HG02623 (cell line): ENCODE measurements around the gene ECI1.

Source experiments
- ATAC-seq: cut with Tn5 transposase; IDR thresholded peaks from one replicate; pipeline ENCODE4 v1.9.1; 2021; ENCODE audit warnings: moderate library complexity; ENCODE audit not compliant: unreplicated experiment

Gene ECI1

DNA sequence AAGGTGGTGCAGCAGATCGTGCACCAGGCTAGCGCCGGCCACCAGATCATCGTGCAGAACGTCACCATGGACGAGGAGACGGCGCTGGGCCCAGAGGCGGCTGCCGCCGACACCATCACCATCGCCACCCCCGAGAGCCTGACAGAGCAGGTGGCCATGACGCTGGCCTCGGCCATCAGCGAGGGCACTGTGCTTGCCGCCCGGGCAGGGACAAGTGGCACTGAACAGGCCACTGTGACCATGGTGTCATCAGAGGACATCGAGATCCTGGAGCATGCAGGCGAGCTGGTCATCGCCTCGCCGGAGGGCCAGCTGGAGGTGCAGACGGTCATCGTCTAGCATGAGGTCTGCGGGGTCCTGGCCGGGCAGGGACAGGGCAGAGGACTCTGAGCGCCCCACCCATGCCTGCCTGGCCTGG is 16.1 kb downstream of the ECI1 start:
- ATAC-seq = no peak

GRCh38 chr16:2234813-2235170 is 16.6 kb downstream of the ECI1 start:
- ATAC-seq = no peak

DNA sequence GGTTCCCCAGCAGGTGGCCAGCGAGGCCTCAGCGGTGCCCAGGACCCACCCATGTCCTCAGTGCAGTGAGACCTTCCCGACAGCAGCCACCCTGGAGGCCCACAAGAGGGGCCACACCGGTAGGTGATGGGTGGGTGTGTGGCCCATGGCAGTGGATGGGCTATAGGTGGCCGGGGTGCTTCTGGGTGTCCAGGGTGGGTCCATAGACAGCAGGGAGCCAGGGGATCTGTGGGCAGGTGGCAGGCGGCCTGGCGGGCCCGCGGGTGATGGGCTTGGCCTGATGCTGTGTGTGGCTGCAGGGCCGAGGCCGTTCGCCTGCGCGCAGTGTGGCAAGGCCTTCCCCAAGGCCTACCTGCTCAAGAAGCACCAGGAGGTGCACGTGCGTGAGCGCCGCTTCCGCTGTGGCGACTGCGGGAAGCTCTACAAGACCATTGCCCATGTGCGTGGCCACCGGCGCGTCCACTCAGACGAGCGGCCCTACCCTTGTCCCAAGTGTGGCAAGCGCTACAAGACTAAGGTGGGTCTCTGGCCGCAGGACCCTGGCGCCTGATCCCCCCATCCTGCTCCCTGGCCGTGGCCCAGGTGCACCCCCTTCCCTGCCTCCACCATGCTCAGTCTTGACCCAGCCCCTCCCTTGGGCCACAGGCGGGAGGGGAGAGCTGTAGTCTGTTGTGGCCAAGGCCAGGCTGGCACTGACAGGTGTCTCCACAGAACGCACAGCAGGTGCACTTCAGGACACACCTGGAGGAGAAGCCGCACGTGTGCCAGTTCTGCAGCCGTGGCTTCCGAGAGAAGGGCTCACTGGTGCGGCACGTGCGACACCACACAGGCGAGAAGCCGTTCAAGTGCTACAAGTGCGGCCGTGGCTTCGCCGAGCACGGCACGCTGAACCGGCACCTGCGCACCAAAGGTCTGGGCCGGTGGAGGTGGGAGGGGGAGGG is 17.2 kb downstream of the ECI1 start:
- no peak for ATAC-seq

- no peak for ATAC-seq
These were observed 18.2 kb downstream of the ECI1 start for GRCh38 chr16:2233046-2233775.

- ATAC-seq = no peak
These were observed 19.0 kb downstream of the ECI1 start for GRCh38 chr16:2232094-2232990.

- no peak for ATAC-seq
These were observed 20.1 kb downstream of the ECI1 start for GRCh38 chr16:2231016-2231931.

- no peak for ATAC-seq
These were observed 21.0 kb downstream of the ECI1 start for GRCh38 chr16:2230376-2230775.

DNA sequence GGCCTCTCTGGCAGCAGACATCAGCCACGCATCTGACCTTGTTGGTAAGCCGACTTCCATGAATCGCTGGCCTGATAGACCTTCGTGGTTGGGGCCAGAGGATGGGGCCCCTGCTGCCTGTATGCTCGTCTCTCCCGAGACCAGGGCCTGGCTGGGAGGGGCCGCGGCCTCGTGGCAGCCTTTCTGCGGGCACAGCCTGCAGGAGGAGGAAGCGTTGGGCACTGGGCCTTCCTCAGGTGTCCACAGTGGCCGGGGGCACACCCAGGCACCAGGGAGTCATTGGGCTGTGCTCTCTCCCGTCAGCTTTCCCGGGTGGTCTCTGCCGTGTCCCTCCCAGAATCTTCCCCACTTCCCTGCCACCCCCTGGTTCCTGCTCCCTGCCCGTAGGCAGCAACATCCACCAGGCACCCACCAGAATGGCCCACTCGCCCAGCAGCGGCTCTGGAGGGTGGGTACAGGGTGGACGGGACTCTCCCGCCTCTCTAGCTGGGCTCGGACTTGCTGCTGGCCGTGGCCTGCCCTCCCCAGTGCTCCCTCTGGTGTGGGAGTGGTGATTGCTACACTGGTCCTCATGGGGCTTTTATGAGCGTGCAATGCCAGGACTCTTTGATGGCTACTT is 21.6 kb downstream of the ECI1 start:
- no peak for ATAC-seq

DNA sequence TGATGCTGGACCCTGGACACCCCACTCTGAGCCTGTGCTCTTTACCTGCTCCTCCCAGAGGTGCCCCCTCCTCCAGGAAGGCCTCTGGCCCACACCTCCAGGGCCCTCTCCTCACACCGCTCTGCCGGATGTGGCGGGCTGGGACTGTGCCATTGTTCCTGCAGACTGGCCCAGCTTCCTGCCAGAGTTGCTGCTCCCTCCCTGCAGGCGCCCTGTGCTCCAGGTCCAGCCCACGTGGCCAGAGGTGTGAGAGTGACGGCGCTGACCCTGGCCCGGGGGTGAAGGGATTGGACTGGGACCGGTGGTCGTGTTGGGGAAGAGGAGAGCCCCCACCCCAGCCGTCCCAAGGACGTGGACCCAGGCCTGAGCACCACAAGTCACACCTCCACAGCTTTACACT is 22.3 kb downstream of the ECI1 start:
- no peak for ATAC-seq

- no peak for ATAC-seq
These were observed 23.1 kb downstream of the ECI1 start for GRCh38 chr16:2228161-2228824.

DNA sequence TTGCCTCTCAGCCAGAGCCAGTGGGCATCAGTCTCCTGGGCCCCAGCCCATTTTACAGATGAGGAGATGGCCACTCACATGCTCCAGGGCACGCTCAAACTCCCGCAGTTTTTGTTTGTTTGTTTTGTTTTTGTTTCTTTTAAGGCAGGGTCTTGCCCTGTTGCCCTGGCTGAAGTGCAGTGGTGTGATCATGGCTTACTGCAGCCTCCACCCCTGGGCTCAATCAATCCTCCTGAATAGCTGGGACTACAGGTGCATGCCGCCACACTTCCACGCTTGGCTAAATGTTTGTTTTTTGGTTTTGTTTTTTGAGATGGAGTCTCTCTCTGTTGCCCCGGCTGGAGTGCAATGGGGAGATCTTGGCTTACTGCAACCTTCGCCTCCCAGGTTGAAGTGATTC is 24.5 kb downstream of the ECI1 start:
- ATAC-seq = no peak

DNA sequence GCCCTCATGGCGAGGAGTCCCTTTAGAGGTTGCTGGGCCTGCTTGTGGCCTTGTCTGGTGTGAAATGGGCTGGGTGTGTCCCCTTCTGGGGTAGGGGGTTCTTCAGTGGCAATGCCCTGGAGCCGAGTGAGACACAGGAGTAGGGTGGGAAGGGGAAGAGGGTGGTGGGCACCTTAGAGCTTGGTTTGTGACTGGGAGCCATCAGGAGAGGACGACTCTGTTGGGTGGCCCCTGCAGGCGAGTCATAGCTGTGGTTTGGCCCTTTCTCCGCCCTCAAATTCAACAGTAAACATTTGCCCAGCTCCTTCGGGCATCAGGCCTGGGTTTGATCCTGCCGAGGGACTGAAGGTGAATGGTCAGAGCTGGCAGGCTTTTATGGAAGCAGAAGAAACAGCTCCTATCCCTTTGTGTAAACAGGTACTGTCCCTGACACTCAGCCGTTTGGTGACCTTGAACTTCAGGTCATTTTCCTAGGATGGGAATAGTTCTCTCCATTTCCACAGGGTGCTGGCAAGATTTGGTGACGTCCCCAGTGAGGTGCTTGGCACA is 25.1 kb downstream of the ECI1 start:
- ATAC-seq = no peak

DNA sequence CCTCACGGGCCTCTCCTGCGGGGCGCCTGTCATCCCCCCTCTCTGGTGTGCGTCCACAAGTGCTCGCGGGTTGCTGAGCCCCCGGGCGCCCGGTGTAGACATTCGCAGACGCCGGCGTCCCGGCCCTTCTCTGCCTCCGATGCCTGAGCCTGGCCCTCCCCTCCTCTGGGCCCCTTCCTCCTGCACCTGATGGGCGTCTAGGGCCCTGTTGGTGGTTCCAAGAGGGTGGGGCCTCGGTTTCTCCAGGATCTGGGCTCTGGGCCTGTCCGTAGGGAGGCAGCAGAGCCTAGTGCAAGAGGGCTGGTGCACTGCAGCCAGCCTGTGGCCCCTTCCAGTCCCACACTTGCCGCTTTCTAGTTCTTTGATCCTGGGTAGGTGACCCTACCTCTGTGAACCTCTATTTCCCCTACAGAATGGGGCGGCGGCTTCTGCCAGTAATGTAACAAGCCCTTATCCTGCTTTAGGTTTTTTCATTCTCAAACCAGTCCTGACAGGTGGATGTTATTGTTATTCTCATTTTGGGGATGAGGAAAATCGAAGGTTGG is 27.4 kb downstream of the ECI1 start:
- peak; percentile 8 for ATAC-seq

DNA sequence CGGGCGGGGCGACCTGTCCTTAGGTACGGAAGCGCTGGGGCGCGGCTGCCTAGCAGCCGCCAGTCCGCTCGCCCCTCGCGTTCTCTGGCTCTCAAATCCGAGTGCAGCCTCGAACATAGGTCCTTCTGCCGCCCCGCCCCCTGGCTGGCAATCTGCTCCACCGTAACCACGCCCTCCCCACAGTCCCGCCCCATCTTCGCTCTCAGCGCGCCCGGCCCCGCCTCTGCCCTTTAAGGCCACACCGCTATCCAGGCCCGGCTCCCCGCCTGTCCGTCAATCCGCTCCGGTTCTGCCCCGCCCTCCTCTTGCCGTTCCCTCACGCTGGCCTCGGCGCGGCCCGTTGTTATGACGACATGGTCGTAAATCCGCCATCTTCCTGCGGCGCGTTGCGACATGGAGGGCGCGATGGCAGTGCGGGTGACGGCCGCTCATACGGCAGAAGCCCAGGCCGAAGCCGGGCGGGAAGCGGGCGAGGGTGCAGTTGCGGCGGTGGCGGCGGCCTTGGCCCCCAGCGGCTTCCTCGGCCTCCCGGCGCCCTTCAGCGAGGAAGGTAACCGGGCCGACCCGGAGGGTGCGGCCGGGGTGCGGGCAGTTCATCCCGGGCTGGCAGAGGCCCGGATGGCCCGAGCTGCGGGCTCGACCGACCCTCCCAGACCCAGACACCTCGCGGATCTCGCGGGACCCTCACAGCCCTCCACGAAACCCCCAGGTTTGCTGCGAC is 28.0 kb downstream of the ECI1 start, which contains the start of gene E4F1:
Gene E4F1 (plus strand): TSS at position 371 of the 721 bp plus-strand sequence. CDS start 23 bp downstream, at position 394.
- ATAC-seq = peak; percentile 92

- ATAC-seq = no peak
These were observed 35.1 kb downstream of the ECI1 start for GRCh38 chr16:2216330-2216729.

- no peak for ATAC-seq
These were observed 36.7 kb downstream of the ECI1 start, which contains the start of gene PGP for GRCh38 chr16:2214719-2214968. Gene PGP (minus strand): TSS chr16:2214840. CDS start chr16:2214777, 63 bp downstream.

DNA sequence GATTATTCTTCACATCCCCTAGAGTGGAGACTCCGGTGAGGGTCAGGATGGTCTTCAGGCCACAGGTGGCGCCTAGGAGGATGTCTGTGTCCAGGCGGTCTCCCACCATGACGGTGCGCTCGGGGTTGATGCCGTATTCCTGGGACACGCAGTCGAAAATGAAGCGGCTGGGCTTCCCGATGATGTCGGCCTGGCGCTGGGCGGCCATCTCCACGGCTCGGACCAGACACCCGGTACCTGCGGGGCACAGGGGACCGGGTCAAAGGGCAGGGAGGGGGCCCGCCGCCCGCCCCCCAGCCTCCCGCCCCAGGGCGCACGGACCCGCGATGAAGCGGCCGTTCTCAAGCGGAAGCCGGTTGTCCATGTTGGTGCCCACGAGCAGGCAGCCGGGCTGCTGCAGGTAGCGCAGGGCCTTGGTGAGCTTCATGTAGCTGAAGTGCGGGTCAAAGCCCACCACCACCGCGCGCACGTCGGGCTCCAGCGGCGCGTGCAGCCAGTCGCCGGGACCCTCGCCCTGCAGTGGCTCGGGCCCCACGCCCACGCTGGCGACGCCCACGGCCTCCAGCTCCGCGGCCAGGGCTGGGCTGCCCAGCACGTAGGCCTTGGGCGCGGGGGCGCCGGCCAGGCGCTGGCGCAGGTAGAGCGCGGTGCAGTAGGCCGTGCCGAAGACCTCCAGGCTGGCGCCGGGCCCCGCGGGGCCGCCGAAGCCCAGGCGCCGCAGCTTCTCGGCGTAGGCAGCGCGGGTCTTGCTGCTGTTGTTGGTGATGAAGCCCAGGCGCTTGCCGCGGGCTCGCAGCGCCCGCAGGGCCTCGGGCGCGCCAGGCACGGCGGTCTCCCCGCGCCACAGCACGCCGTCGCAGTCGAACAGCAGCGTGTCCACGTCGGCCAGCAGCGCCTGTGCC is 37.3 kb downstream of the ECI1 start:
- ATAC-seq = no peak
